NB4 (cell line): ENCODE data around the gene RBM34.

Source experiments
- POLR2A ChIP-seq: IDR thresholded peaks from 2 replicates; pipeline ENCODE4 v1.6.1; 2011; ENCODE audit warnings: mild to moderate bottlenecking; ENCODE audit not compliant: insufficient read length; ENCODE audit errors: extremely low read depth
- TF ChIP-seq, protein P1 (sequence below): IDR thresholded peaks from one replicate; pipeline ENCODE4 v1.5.1; 2012; ENCODE audit warnings: low read depth, low read length
- TF ChIP-seq, protein P2 (sequence below): IDR thresholded peaks from 2 replicates; pipeline ENCODE4 v1.6.1; 2011; ENCODE audit warnings: low read depth, low read length

DNA sequence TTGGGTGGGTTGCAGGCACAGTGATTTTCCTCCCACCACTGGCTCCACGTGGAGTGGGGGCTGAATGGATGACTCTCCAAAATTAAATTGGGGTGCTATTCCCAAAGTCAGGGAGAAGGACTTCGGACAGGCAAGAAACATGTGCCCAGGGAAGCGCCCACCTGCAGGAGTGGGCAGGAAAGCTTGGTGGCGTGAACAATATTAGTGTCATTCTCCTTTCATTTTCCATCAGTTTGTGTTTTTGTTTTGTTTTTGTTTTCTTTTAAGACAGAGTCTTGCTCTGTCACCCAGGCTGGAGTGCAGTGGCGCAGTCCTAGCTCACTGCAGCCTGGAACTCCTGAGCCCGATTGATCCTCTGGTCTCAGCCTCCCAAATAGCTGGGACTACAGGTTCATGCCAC is 62.5 kb downstream of the RBM34 start:
- TF ChIP-seq, protein P1, sequence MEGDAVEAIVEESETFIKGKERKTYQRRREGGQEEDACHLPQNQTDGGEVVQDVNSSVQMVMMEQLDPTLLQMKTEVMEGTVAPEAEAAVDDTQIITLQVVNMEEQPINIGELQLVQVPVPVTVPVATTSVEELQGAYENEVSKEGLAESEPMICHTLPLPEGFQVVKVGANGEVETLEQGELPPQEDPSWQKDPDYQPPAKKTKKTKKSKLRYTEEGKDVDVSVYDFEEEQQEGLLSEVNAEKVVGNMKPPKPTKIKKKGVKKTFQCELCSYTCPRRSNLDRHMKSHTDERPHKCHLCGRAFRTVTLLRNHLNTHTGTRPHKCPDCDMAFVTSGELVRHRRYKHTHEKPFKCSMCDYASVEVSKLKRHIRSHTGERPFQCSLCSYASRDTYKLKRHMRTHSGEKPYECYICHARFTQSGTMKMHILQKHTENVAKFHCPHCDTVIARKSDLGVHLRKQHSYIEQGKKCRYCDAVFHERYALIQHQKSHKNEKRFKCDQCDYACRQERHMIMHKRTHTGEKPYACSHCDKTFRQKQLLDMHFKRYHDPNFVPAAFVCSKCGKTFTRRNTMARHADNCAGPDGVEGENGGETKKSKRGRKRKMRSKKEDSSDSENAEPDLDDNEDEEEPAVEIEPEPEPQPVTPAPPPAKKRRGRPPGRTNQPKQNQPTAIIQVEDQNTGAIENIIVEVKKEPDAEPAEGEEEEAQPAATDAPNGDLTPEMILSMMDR = no peak
- TF ChIP-seq POLR2A = no peak
- TF ChIP-seq, protein P2, sequence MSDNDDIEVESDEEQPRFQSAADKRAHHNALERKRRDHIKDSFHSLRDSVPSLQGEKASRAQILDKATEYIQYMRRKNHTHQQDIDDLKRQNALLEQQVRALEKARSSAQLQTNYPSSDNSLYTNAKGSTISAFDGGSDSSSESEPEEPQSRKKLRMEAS = no peak
